NCI-H2081 treated with DMSO at 0.1 percent for 48 hours (cell line): Measurements from ENCODE around the gene DUOX1.
A peak's percentile ranks its signal among the peaks of the same experiment; 100 is the strongest.

Source experiments
- DNase-seq: peaks from one replicate; lab custom pipeline; 2025; lab: John Stamatoyannopoulos, UW

The DUOX1 gene

GRCh38 chr15:45106002-45106790 lies 23.6 kb upstream of the DUOX1 start:
- no peak for DNase-seq

DNA sequence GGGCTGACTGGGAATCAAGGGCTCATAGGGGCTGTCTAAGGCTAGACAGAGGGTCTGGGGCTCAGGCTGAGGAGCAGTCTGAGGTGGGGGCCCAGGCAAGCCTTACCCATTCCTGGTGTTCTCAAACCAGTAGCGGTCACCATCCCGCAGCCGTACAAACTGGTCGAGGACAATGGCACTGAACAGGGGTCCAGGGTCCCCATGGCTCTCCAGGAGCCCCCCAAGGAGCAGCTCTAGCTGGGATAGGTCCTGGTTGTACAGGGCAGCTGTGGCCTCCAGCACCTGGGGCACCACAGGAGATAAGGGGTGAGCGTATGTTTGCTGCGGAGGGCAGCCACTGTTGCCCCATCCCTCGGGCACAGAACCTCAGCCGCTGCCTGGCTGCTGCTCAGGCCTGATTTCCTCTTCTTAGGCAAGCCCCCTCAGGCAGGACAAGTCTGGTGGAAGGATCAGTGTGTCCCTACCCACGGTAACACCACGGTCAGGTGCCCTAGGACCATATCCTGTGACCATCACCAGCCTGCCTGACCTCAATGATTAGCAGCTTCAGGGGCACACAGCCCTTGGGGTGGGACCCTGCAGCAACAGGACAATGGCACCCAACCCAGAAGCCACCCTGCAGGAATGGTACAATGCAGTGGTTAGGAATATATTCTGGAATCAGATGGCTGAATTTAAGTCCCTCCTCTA lies 21.7 kb upstream of the DUOX1 start:
- no peak for DNase-seq

DNA sequence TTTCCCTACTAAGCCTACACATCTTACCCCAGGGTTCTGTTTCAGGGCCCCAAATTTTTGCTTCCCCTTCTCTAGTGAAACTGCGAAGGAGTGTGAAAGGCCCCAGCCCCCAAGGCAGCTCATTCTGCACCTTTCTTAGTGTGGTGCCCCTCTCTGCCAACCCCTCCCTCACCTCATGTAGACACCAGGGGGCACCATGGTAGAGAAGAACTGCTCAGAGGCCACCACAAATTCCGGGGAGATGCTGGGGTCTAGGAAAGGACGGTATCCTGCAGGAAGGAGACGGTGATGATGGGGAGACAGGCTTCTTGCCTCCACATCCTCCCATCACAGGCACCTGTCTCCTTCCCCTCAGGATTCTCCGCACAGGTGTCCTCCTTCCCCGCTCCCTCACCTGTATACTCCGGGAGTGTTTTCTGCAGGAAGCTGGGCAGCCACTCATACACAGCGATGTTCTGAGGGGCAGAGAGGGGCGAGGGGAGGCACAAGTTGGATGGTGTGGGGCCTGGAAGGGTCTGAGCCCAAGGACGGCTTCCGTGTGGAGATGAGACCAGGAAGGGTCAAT lies 19.5 kb upstream of the DUOX1 start:
- no peak for DNase-seq

GRCh38 chr15:45111390-45112142 lies 18.2 kb upstream of the DUOX1 start:
- DNase-seq, result no peak

DNA sequence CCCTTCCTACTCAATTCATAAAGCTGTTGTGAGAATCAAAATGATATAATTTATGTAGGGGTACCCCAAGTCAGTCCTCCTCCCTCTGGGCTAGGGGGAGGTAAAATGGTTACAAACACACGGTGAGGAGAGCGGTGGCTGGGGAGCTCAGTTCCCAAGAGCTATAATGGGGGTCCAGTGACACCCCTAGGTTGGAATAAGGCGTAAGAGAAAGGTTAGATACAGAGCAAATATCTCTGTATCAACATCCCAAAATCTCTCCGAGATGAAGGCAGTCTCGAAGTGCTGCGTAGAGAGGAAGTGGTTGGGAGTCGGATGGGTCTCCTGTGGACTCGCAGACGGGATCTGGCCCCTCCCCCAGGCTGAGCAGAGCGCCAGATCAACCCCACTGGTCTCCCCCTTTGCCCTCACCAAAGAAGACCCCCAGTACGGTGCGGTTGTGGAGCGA lies 17.6 kb upstream of the DUOX1 start:
- DNase-seq, result no peak

- DNase-seq, result no peak
These were observed 17.0 kb upstream of the DUOX1 start for GRCh38 chr15:45112591-45113379.

- no peak for DNase-seq
These were observed 16.3 kb upstream of the DUOX1 start for GRCh38 chr15:45113380-45113990.

DNA sequence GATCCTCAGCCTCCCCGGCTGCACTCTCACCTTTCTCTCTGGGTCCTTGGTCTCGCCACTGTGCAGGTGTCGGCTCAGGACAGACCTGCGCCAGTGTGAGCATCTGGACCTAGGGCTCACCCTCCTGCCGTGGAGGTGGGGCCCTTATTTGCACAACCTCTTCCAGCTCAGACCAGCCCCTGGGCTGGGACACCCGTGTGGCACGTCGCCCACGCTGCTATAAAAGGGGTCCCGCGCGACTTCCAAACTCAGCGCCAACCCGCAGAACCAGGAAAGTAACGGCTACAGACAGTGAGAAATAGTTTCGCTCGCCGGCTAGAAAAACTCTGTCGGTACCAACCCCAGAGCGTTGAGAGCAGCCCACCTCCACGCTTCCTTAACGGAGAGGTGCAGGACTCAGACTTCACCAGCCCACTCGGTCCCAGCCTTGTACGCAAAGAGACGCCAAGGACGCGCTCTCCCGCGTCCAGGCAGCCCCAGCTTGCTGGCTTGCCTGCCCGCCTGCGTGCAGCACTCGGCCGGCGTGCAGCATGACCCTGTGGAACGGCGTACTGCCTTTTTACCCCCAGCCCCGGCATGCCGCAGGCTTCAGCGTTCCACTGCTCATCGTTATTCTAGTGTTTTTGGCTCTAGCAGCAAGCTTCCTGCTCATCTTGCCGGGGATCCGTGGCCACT lies 15.6 kb upstream of the DUOX1 start, which contains the start of the genes DUOX2 and DUOXA2:
Gene DUOX2 (minus strand): TSS at position 97 of the 675 bp plus-strand sequence. CDS start 761 bp downstream, outside the sequence.
Gene DUOXA2 (plus strand): TSS at position 251 of the 675 bp plus-strand sequence. CDS start 280 bp downstream, at position 531.
- DNase-seq, result no peak

DNA sequence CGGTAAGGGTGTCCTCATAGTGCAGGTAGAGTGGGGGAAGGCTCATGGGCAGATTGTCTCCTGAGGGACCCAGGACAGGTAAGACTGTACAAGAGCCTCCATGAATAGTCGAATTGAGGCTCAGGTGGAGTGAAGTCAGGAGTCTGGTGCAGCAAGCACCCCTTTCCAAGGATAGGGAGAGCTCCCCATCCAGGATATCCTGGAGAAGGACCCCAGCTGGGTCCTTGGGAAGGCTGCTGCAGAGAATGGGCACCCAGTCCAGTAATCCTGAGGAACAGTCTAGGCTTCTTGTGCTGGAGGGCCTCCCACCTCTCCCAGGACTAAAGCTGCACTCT lies 15.1 kb upstream of the DUOX1 start:
- no peak for DNase-seq

DNA sequence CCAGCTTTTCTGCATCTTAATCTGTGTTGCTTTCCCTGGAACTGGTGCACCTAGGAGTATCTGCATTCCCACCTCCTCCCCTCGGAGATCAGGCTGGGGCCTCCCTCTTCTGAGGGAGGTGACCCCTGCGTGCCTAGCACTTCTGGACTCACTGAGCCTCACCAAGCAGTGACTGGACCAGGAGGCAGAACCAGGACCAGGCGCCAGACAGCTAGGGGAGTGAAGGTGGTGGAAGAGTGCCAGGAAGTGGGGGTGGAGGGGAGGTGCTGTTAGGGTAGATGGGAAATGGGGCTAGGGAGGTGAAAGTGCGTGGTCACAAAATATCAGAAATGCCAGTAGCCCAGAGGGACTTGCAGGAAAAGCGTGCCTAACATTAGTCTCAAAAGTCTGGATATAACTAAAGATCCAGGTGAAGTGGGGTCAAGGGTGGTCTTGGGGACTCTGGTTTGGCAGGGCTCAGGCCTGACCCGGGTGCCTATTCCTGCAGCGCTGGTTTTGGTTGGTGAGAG lies 14.4 kb upstream of the DUOX1 start:
- no peak for DNase-seq

DNA sequence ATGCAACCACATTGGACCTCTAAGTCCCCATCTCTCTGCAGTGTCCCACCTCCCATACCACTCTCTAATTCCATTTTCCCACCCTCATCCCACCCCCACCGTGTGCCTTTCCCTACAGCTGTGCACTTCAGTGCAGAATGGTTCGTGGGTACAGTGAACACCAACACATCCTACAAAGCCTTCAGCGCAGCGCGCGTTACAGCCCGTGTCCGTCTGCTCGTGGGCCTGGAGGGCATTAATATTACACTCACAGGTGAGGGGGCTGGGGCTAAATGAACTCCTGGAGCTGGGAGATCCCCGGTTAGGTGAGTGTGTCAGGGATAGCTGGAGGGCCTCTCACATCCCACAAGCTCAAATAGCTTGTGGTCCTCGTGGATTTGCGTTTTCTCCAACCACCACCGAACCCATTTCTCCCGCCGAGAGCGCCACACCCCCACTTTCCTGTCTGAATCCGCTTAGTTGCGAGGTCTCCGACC lies 13.8 kb upstream of the DUOX1 start:
- DNase-seq, result no peak

DNA sequence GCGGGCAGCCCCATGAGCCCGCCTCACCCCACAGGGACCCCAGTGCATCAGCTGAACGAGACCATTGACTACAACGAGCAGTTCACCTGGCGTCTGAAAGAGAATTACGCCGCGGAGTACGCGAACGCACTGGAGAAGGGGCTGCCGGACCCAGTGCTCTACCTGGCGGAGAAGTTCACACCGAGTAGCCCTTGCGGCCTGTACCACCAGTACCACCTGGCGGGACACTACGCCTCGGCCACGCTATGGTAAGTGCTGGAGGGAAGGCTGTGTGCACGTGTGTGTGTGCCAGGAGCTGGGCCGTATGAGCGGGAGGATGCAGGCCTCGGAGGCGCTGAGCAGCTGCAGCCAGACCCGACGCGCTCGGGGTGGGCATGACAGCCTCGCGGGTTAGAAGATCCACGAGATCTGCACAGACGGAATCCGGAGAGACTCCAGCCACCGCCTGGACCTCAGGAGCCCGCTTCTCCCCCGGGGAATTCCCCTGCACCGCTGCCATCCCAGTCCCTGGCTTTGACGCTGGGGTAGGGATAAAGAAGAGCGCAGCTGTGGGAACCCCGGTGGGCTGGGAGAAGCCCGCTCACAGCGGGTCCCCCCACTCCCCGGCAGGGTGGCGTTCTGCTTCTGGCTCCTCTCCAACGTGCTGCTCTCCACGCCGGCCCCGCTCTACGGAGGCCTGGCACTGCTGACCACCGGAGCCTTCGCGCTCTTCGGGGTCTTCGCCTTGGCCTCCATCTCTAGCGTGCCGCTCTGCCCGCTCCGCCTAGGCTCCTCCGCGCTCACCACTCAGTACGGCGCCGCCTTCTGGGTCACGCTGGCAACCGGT lies 13.1 kb upstream of the DUOX1 start:
- no peak for DNase-seq

- no peak for DNase-seq
These were observed 12.3 kb upstream of the DUOX1 start for GRCh38 chr15:45117308-45118130.

DNA sequence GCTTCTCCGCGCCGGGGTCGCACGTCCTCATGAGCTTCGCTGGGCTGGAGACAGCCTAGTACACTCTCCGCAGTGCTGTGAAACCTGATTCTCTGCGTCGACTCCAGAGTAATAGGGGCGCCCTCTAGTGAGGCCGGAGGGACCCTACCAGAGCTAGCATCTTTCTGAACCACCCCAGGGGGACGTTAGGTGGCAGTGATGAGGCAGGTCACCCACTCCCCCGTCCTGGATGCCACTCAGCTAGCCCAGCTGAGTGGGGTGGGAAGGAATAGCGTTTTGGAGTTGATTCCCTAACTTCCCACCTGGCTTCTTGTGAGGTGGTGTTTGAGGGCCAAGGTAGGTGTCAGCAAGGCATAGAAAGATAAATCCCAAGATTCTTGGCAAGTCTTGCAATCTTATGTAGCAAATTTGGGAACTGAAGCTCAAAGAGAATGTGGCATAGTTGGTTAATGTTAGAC lies 11.6 kb upstream of the DUOX1 start:
- DNase-seq, result peak; percentile 73

DNA sequence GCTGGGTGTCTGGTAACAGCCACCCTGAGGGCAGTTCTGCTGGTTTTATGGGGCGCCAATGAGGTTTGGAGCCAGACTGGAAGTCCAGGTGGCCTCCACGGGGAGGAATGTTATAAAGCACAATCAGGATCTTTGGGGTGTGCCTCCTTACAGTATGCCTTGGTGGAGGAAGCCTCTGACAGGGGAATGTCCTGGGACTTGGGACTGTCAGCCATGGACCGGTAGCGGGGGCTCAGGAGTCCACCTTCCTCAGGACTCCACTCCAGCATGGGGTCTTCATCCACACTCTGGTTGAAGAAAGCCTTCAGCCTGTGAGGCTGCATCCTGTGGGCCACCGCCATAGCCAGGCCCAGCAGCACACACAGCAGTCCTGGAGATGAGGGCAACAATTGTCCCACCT lies 10.8 kb upstream of the DUOX1 start:
- DNase-seq, result no peak

- DNase-seq, result no peak
These were observed 9.5 kb upstream of the DUOX1 start for GRCh38 chr15:45120081-45120972.

DNA sequence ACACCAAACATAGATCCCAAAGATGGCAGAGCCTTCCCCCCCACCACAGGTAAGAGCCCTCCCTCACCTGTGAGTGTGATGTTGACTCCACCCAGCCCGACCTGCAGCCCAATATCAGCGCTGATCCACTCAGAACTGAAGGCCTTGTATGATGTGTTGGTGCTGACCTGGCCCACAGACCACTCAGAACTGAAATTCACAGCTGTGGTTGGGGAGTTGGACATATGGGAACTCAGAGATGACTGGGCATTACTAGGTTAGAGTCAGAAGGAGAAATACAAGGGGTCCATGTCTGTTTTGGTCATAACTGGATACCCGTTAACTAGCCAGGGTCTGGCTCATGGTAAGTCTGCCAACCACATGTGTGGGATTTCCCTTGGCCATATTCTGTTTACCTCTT lies 8.8 kb upstream of the DUOX1 start:
- no peak for DNase-seq
